Endothelial cell of umbilical vein (primary cell): ENCODE results near the gene NFATC4. TPM values are rescaled to one million over a fixed set of nuclear protein-coding genes. Genes with fewer than 3 reads are reported as not detected.

Experiments
- BruUV-seq: library from RNA; stranded (reverse); fragments of 400-500 nt; replicated peaks from 2 replicates; lab custom pipeline; 2021; lab: Mats Ljungman, UMichigan
- CTCF ChIA-PET: fragments of 300-600, 350-600 bp; sonication (Branson Sonifier 250); formaldehyde crosslinking; loops from one replicate; lab custom pipeline; 2021; ENCODE audit warnings: antibody characterized with exemption, inconsistent platforms; lab: Charles Lee
- POLR2A ChIA-PET: fragments of 300-600, 350-600 bp; sonication (Branson Sonifier 250); formaldehyde crosslinking; loops from one replicate; lab custom pipeline; 2021; ENCODE audit warnings: antibody characterized with exemption, inconsistent platforms; lab: Charles Lee
- DNase-seq: peaks from one replicate; pipeline ENCODE4 v3.0.0-alpha.2; 2011; ENCODE audit warnings: low read depth, low spot score
- FAIRE-seq: peaks from 2 replicates; lab custom pipeline; 2011; peaks lifted over from hg19 to GRCh38; lab: Jason Lieb, UNC
- H2AFZ ChIP-seq: 2 replicates; pipeline ENCODE4 v1.6.0; 2012; ENCODE audit warnings: low read depth, low read length, control low read depth, inconsistent platforms
- H3K27ac ChIP-seq: 2 replicates; pipeline ENCODE4 v1.5.1; 2011; ENCODE audit warnings: low read depth, mild to moderate bottlenecking, control low read depth, low read length, moderate library complexity; ENCODE audit not compliant: insufficient read depth
- H3K27me3 ChIP-seq, 2 experiments: 2 replicates each; pipeline versions ENCODE4 v1.6.0 to v1.6.1; 2011; ENCODE audit warnings: low read length in 2 of 2, mixed read lengths in 1 of 2; ENCODE audit not compliant: control insufficient read depth in 2 of 2, insufficient read depth in 2 of 2
- H3K36me3 ChIP-seq, 2 experiments: 2 replicates in 1 of 2; 3 replicates in 1 of 2; pipeline ENCODE4 v1.5.1; 2011; ENCODE audit warnings: low read length in 2 of 2, mild to moderate bottlenecking in 1 of 2, moderate library complexity in 1 of 2; ENCODE audit not compliant: control insufficient read depth in 2 of 2, insufficient read depth in 2 of 2; ENCODE audit errors: extremely low read depth in 1 of 2
- H3K4me1 ChIP-seq: 3 replicates; pipeline ENCODE4 v1.5.1; 2011; ENCODE audit warnings: mild to moderate bottlenecking, low read length; ENCODE audit not compliant: control insufficient read depth, insufficient read depth; ENCODE audit errors: extremely low read depth
- H3K4me2 ChIP-seq: 2 replicates; pipeline ENCODE4 v1.6.1; 2011; ENCODE audit warnings: low read length, control low read depth, mixed read lengths; ENCODE audit not compliant: insufficient read depth
- H3K4me3 ChIP-seq, 3 experiments: fragments of 200-600 bp in 1 of 3; sonication (generic), shearing (Covaris generic) in 1 of 3; replicated peaks in 1 of 3; 2 replicates each; pipeline ENCODE4 v1.5.1; 2011 to 2016; ENCODE audit warnings: control low read depth in 3 of 3, low read length in 3 of 3, mild to moderate bottlenecking in 2 of 3, inconsistent platforms in 1 of 3, low read depth in 1 of 3, moderate library complexity in 1 of 3; ENCODE audit not compliant: insufficient read depth in 1 of 3
- H3K79me2 ChIP-seq: 2 replicates; pipeline ENCODE4 v1.6.0; 2012; ENCODE audit warnings: low read length, inconsistent platforms; ENCODE audit not compliant: control insufficient read depth, insufficient read depth
- H3K9ac ChIP-seq: replicated peaks from 2 replicates; pipeline ENCODE3; 2011; ENCODE audit warnings: low read length, control low read depth; ENCODE audit not compliant: insufficient read depth; ENCODE audit errors: extremely low read depth
- H3K9me1 ChIP-seq: replicated peaks from 3 replicates; pipeline ENCODE4 v1.6.0; 2011; ENCODE audit warnings: mild to moderate bottlenecking, low read length; ENCODE audit not compliant: control insufficient read depth, insufficient read depth; ENCODE audit errors: extremely low read depth
- H3K9me3 ChIP-seq: replicated peaks from 2 replicates; pipeline ENCODE4 v1.5.1; 2012; ENCODE audit warnings: low read length, inconsistent platforms; ENCODE audit not compliant: control insufficient read depth, insufficient read depth
- H4K20me1 ChIP-seq: replicated peaks from 2 replicates; pipeline ENCODE3; 2011; ENCODE audit warnings: mild to moderate bottlenecking, low read length; ENCODE audit not compliant: control insufficient read depth, insufficient read depth; ENCODE audit errors: extremely low read depth
- CTCF ChIP-seq, 2 donors: IDR thresholded peaks; 1 replicate in 1 of 2; 2 replicates in 1 of 2; pipeline ENCODE4 v1.5.1; 2011; ENCODE audit warnings: low read length in 2 of 2, mild to moderate bottlenecking in 2 of 2, moderate library complexity in 2 of 2, control low read depth in 1 of 2, inconsistent platforms in 1 of 2, low read depth in 1 of 2; ENCODE audit not compliant: insufficient read depth in 1 of 2; ENCODE audit errors: extremely low read depth in 1 of 2
- FOS ChIP-seq: IDR thresholded peaks from 2 replicates; pipeline ENCODE4 v1.6.1; 2011; ENCODE audit warnings: mild to moderate bottlenecking, low read length, moderate library complexity, borderline replicate concordance; ENCODE audit not compliant: insufficient read depth
- JUN ChIP-seq: IDR thresholded peaks from 2 replicates; pipeline ENCODE4 v1.6.1; 2011; ENCODE audit warnings: borderline replicate concordance, low read depth; ENCODE audit not compliant: insufficient read length, insufficient read depth
- MYC ChIP-seq: IDR thresholded peaks from one replicate; pipeline ENCODE4 v1.6.1; 2011; ENCODE audit warnings: mild to moderate bottlenecking, low read depth, low read length
- POLR2A ChIP-seq: IDR thresholded peaks from 2 replicates; pipeline ENCODE4 v1.6.1; 2012; ENCODE audit warnings: low read depth, mild to moderate bottlenecking, control low read depth, low read length
- POLR2AphosphoS5 ChIP-seq: IDR thresholded peaks from 2 replicates; pipeline ENCODE4 v1.6.1; 2012; ENCODE audit warnings: low read depth, mild to moderate bottlenecking, control low read depth, low read length, moderate library complexity; ENCODE audit not compliant: insufficient read depth
- dilution Hi-C: fragments of 300-500 bp; cut with MboI; formaldehyde crosslinking; loops from one replicate; pipeline ENCODE4 v1.15.0; 2019; ENCODE audit warnings: low sequenced_read_pairs; ENCODE audit not compliant: extremely low pct_ligation_motif_present
- intact Hi-C: fragments of 100-400 bp; cut with micrococcal nuclease; formaldehyde crosslinking; loops from one replicate; pipeline ENCODE4 v1.10.0; 2022
- polyA plus RNA-seq, 4 experiments: library from polyadenylated mRNA; depleted of rRNA in 3 of 4; stranded (reverse) in 3 of 4; unstranded in 1 of 4; fragments of >200 nt; gene quantifications; 2 replicates each; pipeline versions ENCODE4 v1.2.1 to v1.2.3, GENCODE V29; 2011 to 2012; ENCODE audit warnings: missing spikeins in 1 of 4
- total RNA-seq: library from RNA; stranded (reverse); gene quantifications from 2 replicates; pipeline ENCODE4 v1.2.3, GENCODE V29; 2021

NFATC4 gene
- total and polyA plus RNA-seq, 2 donors (not counting 3 experiments of a cell fraction or from before 2014, with no cell fraction given), result 79.5 to 88.1 TPM

- Histone ChIP-seq H3K4me2 (peak overlapping the region; percentile 30), H2AFZ (no peak overlapping the region), H3K9ac (no peak overlapping the region), H3K27me3 (no peaks in the 10 kb centered on the region), H3K9me3 (no peaks in the 10 kb centered on the region), H4K20me1 (no peaks in the 10 kb centered on the region), H3K27ac (no peak overlapping the region), H3K4me3 (no peak overlapping the region), H3K9me1 (no peaks in the 10 kb centered on the region), H3K36me3 (peaks cover 0 to 8% of the 10 kb centered on the region in 2 experiments), H3K4me1 (peaks cover 29% of the 10 kb centered on the region), H3K79me2 (no peaks in the 10 kb centered on the region)
- ChIA-PET CTCF (interaction anchor here (0.7 to 20.1 kb wide), 30 partner anchors 9 to 1237 kb away, joined by 3 to 811 read pairs (median 8); partner anchors contain the start of genes CBLN3, CIDEB, DCAF11 and KHNYN), POLR2A (interaction anchor here (0.7 to 3.1 kb wide), 3 partner anchors 99 to 104 kb away, joined by 3 to 32 read pairs (median 7); partner anchors contain the start of genes CBLN3 and KHNYN)
- FAIRE-seq (peak; percentile 84), DNase-seq (peak; percentile 45)
- dilution Hi-C loops (no loop called here), intact Hi-C loops (no loop called here)
- TF ChIP-seq MYC (no peak), JUN (no peak), CTCF (IDR thresholded peaks at IDR 0.05; ENCODE audit: extremely low read depth in 1 of 2, insufficient read depth in 1 of 2, low read depth in 1 of 2, low read length in 2 of 2) (peak; percentile 55 to 72), POLR2AphosphoS5 (no peak), POLR2A (no peak), FOS (no peak)
- BruUV-seq, result no TSS peak
These were observed 35.6 kb upstream of the NFATC4 start for GRCh38 chr14:24332268-24332993.
